ACC112 (cell line): ENCODE results near the gene PIK3C2G.

ENCODE experiments used
- H2AFZ ChIP-seq: fragments of 200-600 bp; sonication (generic); one replicate; pipeline ENCODE4 v1.6.0; 2017; ENCODE audit warnings: antibody characterized with exemption, low read length; ENCODE audit not compliant: unreplicated experiment
- H3K27ac ChIP-seq: fragments of 200-600 bp; sonication (generic); 2 replicates; pipeline ENCODE4 v1.5.1; 2014; ENCODE audit warnings: low read depth, mild to moderate bottlenecking, antibody characterized with exemption, low read length, moderate library complexity
- H3K27me3 ChIP-seq: fragments of 200-600 bp; sonication (generic); 2 replicates; pipeline ENCODE4 v1.6.1; 2014; ENCODE audit warnings: mild to moderate bottlenecking, antibody characterized with exemption, low read length, moderate library complexity, mixed read lengths; ENCODE audit not compliant: insufficient read depth
- H3K36me3 ChIP-seq: fragments of 200-600 bp; sonication (generic); 2 replicates; pipeline ENCODE4 v1.6.1; 2016; ENCODE audit warnings: mild to moderate bottlenecking, antibody characterized with exemption, low read length, moderate library complexity, mixed read lengths; ENCODE audit not compliant: insufficient read depth
- H3K4me1 ChIP-seq: fragments of 200-600 bp; sonication (generic); one replicate; pipeline ENCODE4 v1.6.1; 2016; ENCODE audit warnings: low read length, mixed read lengths; ENCODE audit not compliant: insufficient read depth, unreplicated experiment, control insufficient read depth
- H3K4me3 ChIP-seq: fragments of 200-600 bp; sonication (generic); 2 replicates; pipeline ENCODE4 v1.5.1; 2014; ENCODE audit warnings: mild to moderate bottlenecking, low read depth, low read length
- H3K79me2 ChIP-seq: fragments of 200-600 bp; sonication (generic); one replicate; pipeline ENCODE4 v1.6.0; 2016; ENCODE audit warnings: low read length; ENCODE audit not compliant: control insufficient read depth, unreplicated experiment, insufficient read depth

PIK3C2G gene

DNA sequence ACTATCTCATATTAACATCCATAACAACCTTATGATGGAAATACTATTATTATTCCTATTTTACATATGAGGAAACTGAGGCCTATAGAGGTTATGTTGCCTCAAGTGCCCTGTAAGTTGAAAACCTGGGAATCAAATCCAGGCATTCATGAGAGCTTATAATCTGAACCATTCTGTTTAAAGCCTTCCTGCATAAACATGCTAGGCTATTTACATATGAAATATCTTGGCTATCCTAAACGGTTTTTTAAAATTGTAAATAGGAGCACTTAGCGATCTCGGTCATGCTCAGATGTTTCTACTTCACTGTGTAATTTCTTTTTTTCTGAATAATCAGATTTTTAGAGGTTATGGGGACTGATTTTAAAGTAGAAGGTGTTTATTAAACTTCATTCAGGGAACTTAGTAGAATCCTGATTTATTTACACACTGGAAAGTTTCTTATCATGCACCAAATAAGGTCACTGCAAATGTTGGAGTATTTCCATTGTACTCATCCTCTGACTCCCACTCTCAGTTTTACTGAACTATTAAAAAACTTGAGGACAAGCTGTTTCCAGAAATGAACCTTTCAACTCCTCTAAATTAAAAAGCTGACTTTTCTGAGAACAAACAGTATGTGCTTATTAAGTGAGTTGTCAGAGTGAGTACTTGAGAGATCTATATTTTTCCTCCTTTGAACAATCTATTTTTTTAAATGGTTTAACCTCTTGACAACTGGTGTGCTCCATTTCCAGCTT lies 141.7 kb downstream of the PIK3C2G start:
- Histone ChIP-seq H3K79me2 (no peaks in the 10 kb centered on the region), H3K4me3 (no peak overlapping the region), H2AFZ (no peak overlapping the region), H3K27me3 (no peaks in the 10 kb centered on the region), H3K36me3 (no peaks in the 10 kb centered on the region), H3K4me1 (peaks cover 4% of the 10 kb centered on the region), H3K27ac (no peak overlapping the region)

DNA sequence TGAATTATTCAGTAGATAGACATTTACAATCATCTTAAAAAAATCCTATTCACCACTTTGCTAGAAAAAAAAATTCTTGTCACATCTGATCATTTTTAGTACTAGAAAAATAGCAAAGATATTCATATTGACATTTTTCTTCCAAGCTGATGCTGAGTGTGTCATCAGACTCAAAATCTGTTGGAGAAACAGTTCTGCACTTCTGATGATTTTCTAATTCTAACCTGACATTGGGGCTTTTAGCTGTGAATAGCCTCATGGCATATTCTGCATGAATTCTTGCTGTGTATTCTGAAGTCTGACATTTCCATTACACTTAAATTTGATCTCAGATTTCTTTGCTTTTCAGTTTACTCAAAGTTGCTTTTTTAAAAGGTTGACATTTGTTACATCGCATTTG lies 150.1 kb downstream of the PIK3C2G start:
- Histone ChIP-seq H3K27ac (no peak overlapping the region), H3K4me3 (no peak overlapping the region), H3K36me3 (no peaks in the 10 kb centered on the region), H3K27me3 (no peaks in the 10 kb centered on the region), H3K4me1 (no peaks in the 10 kb centered on the region), H2AFZ (no peak overlapping the region), H3K79me2 (no peaks in the 10 kb centered on the region)

DNA sequence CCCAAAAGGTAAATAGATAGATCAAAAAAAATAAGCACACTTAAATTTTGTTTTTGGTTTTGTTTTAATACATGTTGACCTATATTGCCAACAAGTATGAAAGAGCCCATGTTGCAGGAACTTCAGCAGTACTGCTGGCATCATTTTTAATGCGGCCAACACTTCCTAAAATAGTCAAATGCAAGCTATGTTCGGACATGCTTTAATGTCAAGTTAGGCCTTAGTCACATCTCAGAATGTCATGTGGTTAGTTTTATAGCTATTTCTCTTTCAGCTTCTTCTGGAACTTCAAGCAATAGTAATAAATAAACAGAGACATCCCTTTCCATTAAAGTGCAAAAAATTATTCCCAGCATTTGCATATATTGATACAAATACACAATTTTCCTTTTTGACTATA lies 153.4 kb downstream of the PIK3C2G start:
- H3K4me3 ChIP-seq: no peak overlapping the region
- H3K27me3 ChIP-seq: no peaks in the 10 kb centered on the region
- no peaks in the 10 kb centered on the region for H3K4me1 ChIP-seq
- H2AFZ ChIP-seq: no peak overlapping the region
- no peaks in the 10 kb centered on the region for H3K79me2 ChIP-seq
- no peaks in the 10 kb centered on the region for H3K36me3 ChIP-seq
- no peak overlapping the region for H3K27ac ChIP-seq

DNA sequence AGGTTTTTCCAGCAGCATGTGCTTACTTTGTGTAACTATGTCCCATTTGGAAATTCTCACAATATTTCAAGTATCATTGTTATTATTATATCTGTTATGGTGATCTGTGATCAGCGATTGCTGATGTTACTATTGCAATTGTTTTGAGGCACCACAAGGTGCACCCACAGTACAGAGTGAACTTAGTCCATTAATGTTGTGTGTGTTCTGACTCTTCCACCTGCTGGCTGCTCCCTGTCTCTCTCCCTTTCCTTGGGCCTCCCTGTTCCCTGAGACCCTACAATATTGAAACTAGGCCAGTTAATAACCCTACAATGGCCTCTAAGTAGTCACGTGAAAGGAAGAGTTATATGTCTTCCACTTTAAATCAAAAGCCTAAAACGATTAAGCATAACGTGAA lies 153.9 kb downstream of the PIK3C2G start:
- Histone ChIP-seq H3K79me2 (no peaks in the 10 kb centered on the region), H3K27ac (no peak overlapping the region), H3K36me3 (no peaks in the 10 kb centered on the region), H3K27me3 (no peaks in the 10 kb centered on the region), H3K4me3 (no peak overlapping the region), H2AFZ (no peak overlapping the region), H3K4me1 (no peaks in the 10 kb centered on the region)

DNA sequence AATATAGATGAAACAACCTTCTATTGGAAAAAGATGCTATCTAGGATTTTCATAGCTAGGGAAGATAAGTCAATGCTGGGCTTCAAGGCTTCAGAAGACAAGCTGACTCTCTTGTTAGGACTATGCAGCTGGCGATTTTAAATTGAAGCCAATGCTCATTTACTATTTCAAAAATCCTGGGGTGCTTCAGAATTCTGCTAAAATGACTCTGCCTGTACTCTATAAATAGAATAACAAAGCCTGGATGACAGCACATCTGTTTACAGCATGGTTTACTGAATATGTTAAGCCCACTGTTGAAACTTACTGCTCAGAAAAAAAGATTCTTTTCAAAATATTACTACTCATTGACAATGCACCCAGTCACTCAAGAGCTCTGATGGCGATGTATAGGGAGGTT lies 155.1 kb downstream of the PIK3C2G start:
- Histone ChIP-seq H3K4me3 (no peak overlapping the region), H3K36me3 (no peaks in the 10 kb centered on the region), H3K79me2 (no peaks in the 10 kb centered on the region), H2AFZ (no peak overlapping the region), H3K27ac (no peak overlapping the region), H3K27me3 (no peaks in the 10 kb centered on the region), H3K4me1 (no peaks in the 10 kb centered on the region)

DNA sequence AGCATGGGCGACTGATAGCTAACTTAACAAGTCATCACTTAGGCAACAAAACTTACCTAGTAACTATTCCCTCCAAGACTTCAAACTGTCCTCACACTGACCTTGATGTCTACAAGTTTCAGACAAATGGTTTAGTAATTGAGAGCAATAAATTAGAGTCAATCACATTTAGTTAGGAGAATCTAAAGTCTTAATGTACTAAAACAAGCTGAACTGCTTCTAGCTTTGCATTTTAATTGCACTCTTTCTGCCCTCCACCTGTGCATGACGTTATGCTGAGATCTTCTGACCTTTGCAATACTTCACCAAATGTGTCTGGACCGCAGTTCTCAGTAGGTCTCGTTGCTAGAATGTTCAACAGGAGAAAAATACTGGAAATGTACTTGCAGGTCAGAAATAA lies 158.0 kb downstream of the PIK3C2G start:
- Histone ChIP-seq H3K4me3 (no peak overlapping the region), H3K36me3 (no peaks in the 10 kb centered on the region), H2AFZ (no peak overlapping the region)

DNA sequence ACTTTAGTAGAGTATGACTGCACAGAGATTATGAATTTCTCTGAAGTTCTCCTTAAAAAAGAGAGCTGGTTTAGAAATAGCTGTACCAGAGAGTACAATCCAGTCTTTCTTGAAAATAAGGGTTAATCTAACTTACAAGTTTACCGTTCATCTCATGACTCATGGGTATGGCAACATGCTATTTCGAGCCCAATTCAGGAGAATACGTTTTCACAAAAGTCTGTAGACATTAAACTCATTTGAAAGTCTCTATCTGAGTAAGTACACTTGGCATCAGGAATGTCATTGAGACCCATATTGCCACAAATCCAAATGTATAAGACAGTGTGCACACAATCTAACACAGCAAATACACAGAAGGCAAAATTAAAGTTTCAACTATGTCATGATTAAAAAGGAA lies 160.5 kb downstream of the PIK3C2G start:
- Histone ChIP-seq H3K36me3 (no peaks in the 10 kb centered on the region), H3K27me3 (no peaks in the 10 kb centered on the region), H3K4me3 (no peak overlapping the region), H3K4me1 (peaks cover 12% of the 10 kb centered on the region), H2AFZ (no peak overlapping the region), H3K27ac (no peak overlapping the region), H3K79me2 (no peaks in the 10 kb centered on the region)

More for the DNA sequence above, 158.0 kb downstream of the PIK3C2G start:
- no peaks in the 10 kb centered on the region for H3K79me2 ChIP-seq
- H3K27ac ChIP-seq: no peak overlapping the region
- no peaks in the 10 kb centered on the region for H3K27me3 ChIP-seq
- H3K4me1 ChIP-seq: peaks cover 7% of the 10 kb centered on the region

- Histone ChIP-seq H2AFZ (no peak overlapping the region), H3K4me3 (no peak overlapping the region), H3K27ac (no peak overlapping the region), H3K4me1 (peaks cover 12% of the 10 kb centered on the region), H3K27me3 (no peaks in the 10 kb centered on the region), H3K36me3 (no peaks in the 10 kb centered on the region), H3K79me2 (no peaks in the 10 kb centered on the region)
Observed at GRCh38 chr12:18422871-18423270, 161.6 kb downstream of the PIK3C2G start.

GRCh38 chr12:18424857-18425256 lies 163.5 kb downstream of the PIK3C2G start:
- Histone ChIP-seq H3K4me3 (no peak overlapping the region), H3K79me2 (no peaks in the 10 kb centered on the region), H3K27me3 (no peaks in the 10 kb centered on the region), H3K27ac (no peak overlapping the region), H2AFZ (no peak overlapping the region), H3K4me1 (peaks cover 12% of the 10 kb centered on the region), H3K36me3 (no peaks in the 10 kb centered on the region)

DNA sequence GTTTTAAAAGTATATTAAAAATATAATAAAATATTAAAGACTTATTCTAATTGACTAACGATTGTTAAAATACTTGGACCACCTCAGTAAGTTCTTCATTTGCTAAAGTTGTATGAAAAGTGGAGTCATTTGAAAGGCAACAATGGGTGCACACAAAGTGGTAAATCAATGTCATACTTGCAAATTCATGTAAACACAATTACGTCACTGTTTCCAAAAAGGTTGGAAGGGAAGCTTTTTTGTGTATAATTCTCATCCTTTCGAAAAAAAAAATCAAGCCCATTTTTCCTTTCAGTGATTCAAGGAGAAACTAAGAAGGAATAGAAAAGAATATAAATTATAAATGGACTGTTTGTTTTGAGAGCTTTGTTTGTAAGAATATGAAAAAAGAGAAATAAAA lies 166.2 kb downstream of the PIK3C2G start:
- Histone ChIP-seq H3K36me3 (no peaks in the 10 kb centered on the region), H2AFZ (no peak overlapping the region), H3K4me1 (peaks cover 6% of the 10 kb centered on the region), H3K27me3 (no peaks in the 10 kb centered on the region), H3K27ac (no peak overlapping the region), H3K79me2 (no peaks in the 10 kb centered on the region), H3K4me3 (no peak overlapping the region)

DNA sequence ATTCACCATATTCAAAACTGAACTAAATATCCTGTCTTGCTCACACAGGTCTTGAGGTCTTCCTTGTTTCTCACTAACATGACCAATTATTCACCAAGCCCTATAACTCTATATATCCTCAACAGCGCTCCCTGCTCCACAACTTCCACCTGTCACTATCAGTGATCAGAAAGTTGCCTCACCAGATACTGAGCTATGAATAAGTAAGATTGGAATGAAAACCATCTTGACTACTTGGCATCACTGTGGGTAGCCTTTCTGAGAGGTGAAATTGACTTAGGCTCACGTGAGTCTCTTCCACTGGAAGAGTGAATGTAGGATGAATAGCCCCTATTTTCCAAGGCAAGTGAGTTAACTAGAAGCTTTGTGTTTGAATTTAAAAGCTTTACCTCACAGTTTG lies 167.1 kb downstream of the PIK3C2G start:
- H3K36me3 ChIP-seq: no peaks in the 10 kb centered on the region
- H3K4me1 ChIP-seq: peaks cover 6% of the 10 kb centered on the region
- no peak overlapping the region for H3K4me3 ChIP-seq
- H3K27ac ChIP-seq: no peak overlapping the region
- H3K79me2 ChIP-seq: no peaks in the 10 kb centered on the region
- no peaks in the 10 kb centered on the region for H3K27me3 ChIP-seq
- H2AFZ ChIP-seq: no peak overlapping the region
